HG02763 (cell line): ENCODE measurements around the gene KRT85.
"Not testable (repeated sequence)": the region's sequence is repeated elsewhere in the genome, so short reads cannot be mapped to it uniquely, and the experiment has no call there.

Experiments used
- ATAC-seq: cut with Tn5 transposase; IDR thresholded peaks from one replicate; pipeline ENCODE4 v1.9.1; 2021; ENCODE audit warnings: mild to moderate bottlenecking, moderate library complexity; ENCODE audit not compliant: unreplicated experiment

The KRT85 gene

GRCh38 chr12:52350786-52351185 lies 16.5 kb downstream of the KRT85 start:
- ATAC-seq, result no peak

- ATAC-seq, result no peak
These were observed 17.2 kb downstream of the KRT85 start for GRCh38 chr12:52350021-52350620.

DNA sequence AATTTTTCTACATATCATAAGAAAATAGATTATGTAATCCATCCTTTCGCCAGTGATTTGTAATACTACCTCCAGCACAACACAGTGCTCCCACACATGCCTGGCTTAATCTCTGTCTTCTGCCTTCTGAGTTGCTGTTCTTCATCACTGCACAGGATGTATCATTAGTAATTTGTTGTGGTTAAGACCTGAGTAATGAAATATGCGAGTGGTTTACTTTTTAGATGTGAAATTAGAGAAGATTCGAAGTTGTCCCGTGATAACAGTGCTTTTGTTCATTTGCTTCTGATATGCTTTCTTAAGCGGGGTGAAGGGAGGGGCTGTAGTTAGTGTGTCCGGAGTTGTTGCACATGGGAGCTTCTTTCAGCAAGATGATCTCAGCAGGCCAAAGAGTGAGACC lies 18.1 kb downstream of the KRT85 start:
- ATAC-seq, result no peak

- ATAC-seq, result no peak
These were observed 19.4 kb downstream of the KRT85 start for GRCh38 chr12:52347551-52348510.

- no peak for ATAC-seq
These were observed 20.3 kb downstream of the KRT85 start for GRCh38 chr12:52347016-52347415.

DNA sequence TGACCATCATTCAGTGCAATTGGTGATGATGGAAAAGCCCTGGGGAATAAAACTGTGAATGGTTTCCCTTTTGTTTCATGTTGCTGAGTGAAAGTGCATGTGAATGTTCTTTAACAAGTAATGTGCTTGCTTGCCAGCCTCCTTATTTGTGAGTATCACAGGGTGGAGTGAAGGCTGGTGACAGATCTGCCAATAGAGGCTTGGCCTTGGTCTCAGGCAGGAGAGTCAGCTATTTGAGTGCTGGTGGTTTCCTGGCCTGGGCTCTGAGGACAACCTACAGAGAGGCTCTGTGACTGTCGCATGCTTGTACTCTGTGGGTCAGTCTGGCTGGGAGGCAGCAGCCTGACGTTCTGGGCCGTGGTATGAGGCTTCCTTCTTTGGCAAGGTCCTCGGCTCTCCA lies 20.7 kb downstream of the KRT85 start:
- ATAC-seq, result no peak

DNA sequence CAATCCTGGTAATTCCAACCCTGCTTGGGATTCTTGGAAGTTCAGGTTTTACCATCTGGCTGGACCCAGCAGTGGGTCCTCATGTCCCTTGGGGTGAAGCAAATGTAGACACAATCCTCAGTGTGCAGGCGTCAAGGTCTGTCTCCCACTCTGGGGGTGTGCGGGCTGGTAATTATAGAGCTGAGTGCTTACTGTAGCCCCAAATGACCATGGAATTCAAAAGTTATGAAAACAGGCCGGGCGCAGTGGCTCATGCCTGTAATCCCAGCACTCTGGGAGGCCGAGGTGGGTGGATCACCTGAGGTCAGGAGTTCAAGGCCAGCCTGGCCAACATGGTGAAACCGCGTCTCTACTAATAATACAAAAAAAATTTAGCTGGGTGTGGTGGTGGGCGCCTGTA lies 22.2 kb downstream of the KRT85 start:
- not testable (repeated sequence) for ATAC-seq

DNA sequence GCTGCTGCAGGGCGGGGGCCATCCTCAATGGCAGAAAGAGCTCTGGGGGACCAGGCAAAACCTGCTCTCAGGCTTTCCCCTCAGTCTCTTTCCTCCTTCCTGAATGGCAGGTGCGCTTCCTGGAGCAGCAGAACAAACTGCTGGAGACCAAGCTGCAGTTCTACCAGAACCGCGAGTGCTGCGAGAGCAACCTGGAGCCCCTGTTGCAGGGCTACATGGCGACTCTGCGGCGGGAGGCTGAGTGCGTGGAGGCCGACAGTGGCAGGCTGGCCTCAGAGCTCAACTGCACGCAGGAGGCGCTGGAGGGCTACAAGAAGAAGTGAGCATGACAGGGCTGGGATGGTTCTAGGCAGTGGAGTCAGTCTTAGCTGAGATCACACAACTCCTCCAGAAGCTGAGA lies 23.2 kb downstream of the KRT85 start:
- ATAC-seq, result no peak

DNA sequence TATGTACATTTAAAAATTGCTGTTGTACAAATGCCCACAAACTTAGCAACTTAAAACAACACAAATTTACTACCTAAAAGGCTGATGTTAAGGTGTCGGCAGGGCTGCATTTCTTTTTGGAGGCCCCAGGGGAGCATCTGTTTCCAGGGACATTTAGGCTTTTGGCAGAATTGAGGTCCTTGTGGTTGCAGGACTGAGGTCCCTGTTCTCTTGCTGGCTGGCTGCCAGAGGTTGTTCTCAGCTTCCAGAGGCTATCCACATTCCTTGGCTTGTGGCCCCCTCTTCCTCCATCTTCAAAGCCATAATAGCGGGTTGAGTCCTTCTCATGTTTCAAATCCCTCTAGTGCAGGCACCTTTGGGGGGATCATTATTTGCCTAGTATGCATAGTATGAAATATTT lies 23.7 kb downstream of the KRT85 start:
- ATAC-seq, result no peak

DNA sequence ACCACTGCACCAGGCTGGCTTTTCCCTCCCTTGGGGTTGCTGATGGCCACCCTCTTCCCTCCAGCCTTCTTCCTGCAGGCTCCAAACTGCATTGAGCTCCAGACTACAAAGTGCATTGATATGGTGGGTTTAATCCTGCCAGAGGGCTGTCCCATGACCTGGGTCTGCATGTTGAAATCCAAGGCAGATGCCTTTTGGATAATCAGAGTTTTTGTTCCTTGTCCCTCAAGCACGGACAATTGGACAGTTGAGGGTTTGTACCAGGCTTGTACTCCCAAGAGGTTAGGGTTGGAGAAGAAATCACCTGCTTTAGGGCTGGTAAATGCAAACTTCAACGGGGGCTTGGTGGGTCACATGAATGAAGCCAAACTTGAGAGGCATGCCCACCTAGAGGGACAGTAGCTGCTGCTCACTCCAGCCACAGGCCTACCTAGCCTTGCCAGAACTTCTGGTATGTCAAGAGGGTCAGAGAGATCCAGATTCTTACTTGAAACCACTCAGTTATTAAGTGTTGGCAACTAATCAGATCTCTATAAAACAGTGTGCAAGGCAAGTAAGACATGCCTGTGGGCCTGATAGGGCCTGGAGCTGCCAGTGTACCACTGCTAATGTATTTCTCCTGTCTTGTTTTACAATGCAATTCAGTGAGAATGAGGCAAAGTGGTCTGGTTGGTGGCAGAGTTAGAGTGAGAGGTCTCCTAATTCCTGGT lies 24.3 kb downstream of the KRT85 start:
- no peak for ATAC-seq

DNA sequence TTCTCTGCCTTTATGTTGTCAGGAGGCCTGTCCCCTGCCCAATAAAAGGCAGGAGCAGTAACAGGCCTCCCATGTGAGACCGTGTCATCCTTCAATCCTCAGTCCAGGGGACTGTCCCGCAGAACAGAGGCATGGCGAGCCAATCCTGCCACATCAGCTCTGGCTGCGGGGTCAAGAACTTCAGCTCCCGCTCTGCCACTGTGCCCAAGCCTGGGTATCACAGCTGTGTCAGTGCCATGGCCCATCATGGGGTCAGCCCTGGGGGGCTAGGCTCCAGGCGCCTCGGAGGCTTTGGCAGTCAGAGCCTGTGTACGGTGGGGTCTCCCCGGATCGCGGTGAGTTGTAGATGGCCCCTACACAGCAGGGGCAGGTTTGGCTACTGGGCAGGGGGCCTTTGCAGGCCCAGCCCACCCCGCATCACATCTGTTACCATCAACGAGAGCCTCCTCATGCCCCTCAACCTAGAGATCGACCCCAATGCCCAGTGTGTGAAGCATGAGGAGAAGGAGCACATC lies 26.2 kb downstream of the KRT85 start:
- ATAC-seq, result no peak

GRCh38 chr12:52338241-52338960 lies 28.9 kb downstream of the KRT85 start:
- no peak for ATAC-seq

GRCh38 chr12:52337054-52337453 lies 30.2 kb downstream of the KRT85 start:
- ATAC-seq, result no peak

DNA sequence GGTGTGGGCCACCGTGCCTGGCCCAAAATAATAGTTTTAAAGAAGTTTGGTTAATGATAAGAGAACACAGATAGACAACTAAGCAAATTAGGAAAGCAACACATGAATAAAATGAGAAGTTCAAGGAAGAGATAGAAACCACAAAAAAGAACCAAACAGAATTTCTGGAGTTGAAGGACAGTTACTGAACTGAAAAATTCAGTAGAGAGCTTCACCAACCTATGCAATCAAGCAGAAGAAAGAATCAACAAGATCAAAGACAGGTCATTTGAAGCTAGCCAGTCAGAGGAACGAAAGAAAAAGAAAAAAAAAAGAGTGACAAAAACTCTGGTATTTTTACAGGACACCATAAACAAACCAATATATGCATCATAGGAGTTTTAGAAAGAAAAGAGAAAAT lies 30.6 kb downstream of the KRT85 start:
- no peak for ATAC-seq

DNA sequence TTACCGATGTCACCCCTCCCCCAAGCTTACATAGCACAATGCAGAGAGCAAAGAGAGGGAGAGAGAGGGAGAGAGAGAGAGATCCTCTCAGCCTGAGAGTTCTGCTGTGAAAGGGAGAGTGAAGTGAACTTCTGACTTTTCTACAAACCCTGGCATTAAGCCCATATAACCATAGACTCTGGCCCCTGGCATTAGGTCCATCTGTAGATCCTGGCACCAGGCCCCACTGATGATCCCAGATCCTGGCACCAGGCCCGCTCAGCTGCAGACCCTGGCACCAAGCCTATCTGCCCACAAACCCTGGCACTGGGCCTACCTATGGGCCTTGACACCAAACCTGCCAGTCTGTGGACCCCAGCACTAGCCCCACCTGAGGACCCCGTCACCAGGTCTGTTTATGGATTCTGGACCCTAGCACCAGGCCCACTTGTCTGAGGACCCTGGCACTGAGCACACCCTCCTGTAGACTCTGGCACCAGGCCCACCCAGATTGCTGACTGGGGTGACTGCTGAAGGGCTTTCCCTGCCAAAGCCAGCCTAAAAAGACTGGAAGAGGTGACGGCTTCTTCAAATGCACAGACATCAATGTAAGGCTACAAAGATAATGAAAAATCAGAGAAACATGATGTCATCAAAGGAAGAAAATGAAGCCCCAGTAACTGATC lies 31.6 kb downstream of the KRT85 start:
- ATAC-seq, result no peak

GRCh38 chr12:52334185-52334584 lies 33.1 kb downstream of the KRT85 start:
- no peak for ATAC-seq

DNA sequence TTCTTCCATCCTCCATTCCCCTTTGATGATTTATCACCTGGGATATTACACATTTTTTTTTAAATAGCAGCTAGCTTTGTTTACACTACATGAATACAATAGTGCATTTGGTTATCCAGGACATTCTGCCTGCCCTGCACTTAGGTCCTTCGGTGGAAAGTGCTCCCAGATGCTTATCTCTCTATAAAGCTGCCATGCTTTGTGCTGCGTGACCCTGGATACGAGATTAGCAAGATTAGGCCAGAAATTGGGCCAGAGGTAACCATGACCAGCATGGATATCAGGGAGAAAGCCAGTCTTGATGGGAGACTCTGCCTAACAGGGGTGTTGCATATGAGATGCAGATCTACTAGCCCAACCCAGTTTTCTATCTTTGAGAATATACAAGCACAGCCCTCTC lies 34.0 kb downstream of the KRT85 start:
- no peak for ATAC-seq

GRCh38 chr12:52332381-52332780 lies 34.9 kb downstream of the KRT85 start:
- no peak for ATAC-seq

- no peak for ATAC-seq
These were observed 35.4 kb downstream of the KRT85 start for GRCh38 chr12:52331833-52332232.

DNA sequence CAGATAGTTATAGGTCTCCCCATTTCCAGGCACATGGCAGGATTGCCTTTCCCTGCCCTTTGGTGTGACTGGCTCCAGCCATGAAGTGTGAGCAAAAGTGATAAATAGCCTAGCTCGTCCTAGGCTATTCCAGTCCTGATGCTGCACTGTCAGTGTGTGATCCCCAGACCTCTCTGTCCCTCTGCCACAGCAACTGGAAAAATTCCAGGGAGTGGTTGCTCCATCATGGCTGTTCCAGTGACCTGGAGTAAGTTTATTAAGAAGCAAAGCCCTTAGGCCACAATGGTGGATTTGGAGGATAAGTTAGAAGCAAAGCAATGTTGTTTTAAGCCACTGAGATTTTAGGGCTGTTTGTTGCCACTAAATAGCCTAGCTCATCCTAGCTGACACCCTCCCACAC lies 36.2 kb downstream of the KRT85 start:
- no peak for ATAC-seq
